HepG2 (cell line): ENCODE measurements around the gene DUS3L. TPM values are rescaled to one million over a fixed set of nuclear protein-coding genes. Genes with fewer than 3 reads are reported as not detected.
A peak's percentile ranks its signal among the peaks of the same experiment; 100 is the strongest.

Experiments
- ARNT ChIP-seq: fragments of 450-650 bp; IDR thresholded peaks from 2 replicates; pipeline ENCODE4 v1.6.1; 2017
- CENPT ChIP-seq: sonication (generic); formaldehyde crosslinking; IDR thresholded peaks from 2 replicates; pipeline ENCODE4 v1.8.0; 2022; ENCODE audit warnings: low read depth, mild to moderate bottlenecking, moderate library complexity, missing genetic modification reagents
- CHD2 ChIP-seq: IDR thresholded peaks from 2 replicates; pipeline ENCODE4 v1.6.1; 2011; ENCODE audit warnings: low read depth, low read length, improper control_type of control experiment
- FOSL1 ChIP-seq: sonication (generic); formaldehyde crosslinking; IDR thresholded peaks from 2 replicates; pipeline ENCODE4 v1.9.0; 2021; ENCODE audit warnings: missing genetic modification reagents, borderline replicate concordance
- HDAC2 ChIP-seq: sonication (generic); formaldehyde crosslinking; IDR thresholded peaks from 2 replicates; pipeline ENCODE4 v1.4.0; 2020; ENCODE audit warnings: missing genetic modification reagents
- MTF2 ChIP-seq: sonication (generic); formaldehyde crosslinking; IDR thresholded peaks from 2 replicates; pipeline ENCODE4 v1.5.0; 2020; ENCODE audit warnings: missing genetic modification reagents, borderline replicate concordance
- MYC ChIP-seq: sonication (generic); formaldehyde crosslinking; IDR thresholded peaks from 2 replicates; pipeline ENCODE4 v1.9.0; 2021; ENCODE audit warnings: missing genetic modification reagents, borderline replicate concordance
- NR2F2 ChIP-seq: IDR thresholded peaks from 2 replicates; pipeline ENCODE4 v1.6.1; 2012; ENCODE audit warnings: low read depth, inconsistent platforms, borderline replicate concordance
- PAF1 ChIP-seq: IDR thresholded peaks from 2 replicates; pipeline ENCODE4 v1.6.1; 2016; ENCODE audit warnings: missing genetic modification reagents, missing compliant biosample characterization
- POGZ ChIP-seq: sonication (generic); formaldehyde crosslinking; IDR thresholded peaks from 2 replicates; pipeline ENCODE4 v1.4.0; 2020; ENCODE audit warnings: mild to moderate bottlenecking, missing genetic modification reagents
- PRMT3 ChIP-seq: sonication (generic); formaldehyde crosslinking; IDR thresholded peaks from 2 replicates; pipeline ENCODE4 v1.8.1; 2022; ENCODE audit warnings: low read depth, mild to moderate bottlenecking, moderate library complexity, missing genetic modification reagents, borderline replicate concordance
- PTBP1 ChIP-seq: fragments of 200-400 bp; formaldehyde crosslinking; IDR thresholded peaks from 2 replicates; pipeline ENCODE4 v1.6.1; 2018; ENCODE audit warnings: low read length, low read depth; ENCODE audit not compliant: poor library complexity, severe bottlenecking
- SRSF4 ChIP-seq: fragments of 200-400 bp; formaldehyde crosslinking; IDR thresholded peaks from one replicate; pipeline ENCODE4 v1.6.1; 2018; ENCODE audit warnings: mild to moderate bottlenecking, low read depth, low read length, moderate library complexity; ENCODE audit not compliant: poor library complexity, severe bottlenecking
- TSC22D2 ChIP-seq: sonication (generic); formaldehyde crosslinking; IDR thresholded peaks from 2 replicates; pipeline ENCODE4 v1.5.1; 2020; ENCODE audit warnings: missing genetic modification reagents, mild to moderate bottlenecking, borderline replicate concordance
- ZNF101 ChIP-seq: sonication (generic); formaldehyde crosslinking; IDR thresholded peaks from 2 replicates; pipeline ENCODE4 v1.4.0; 2020; ENCODE audit warnings: mild to moderate bottlenecking, low read depth, missing genetic modification reagents, borderline replicate concordance
- ZNF530 ChIP-seq: sonication (generic); formaldehyde crosslinking; IDR thresholded peaks from 2 replicates; pipeline ENCODE4 v1.5.0; 2020; ENCODE audit warnings: low read depth, mild to moderate bottlenecking, missing genetic modification reagents
- ZNF607 ChIP-seq: sonication (generic); formaldehyde crosslinking; IDR thresholded peaks from 2 replicates; pipeline ENCODE4 v1.5.1; 2020; ENCODE audit warnings: missing genetic modification reagents, mild to moderate bottlenecking, borderline replicate concordance
- ZNF7 ChIP-seq: IDR thresholded peaks from 2 replicates; pipeline ENCODE4 v1.6.1; 2016; ENCODE audit warnings: missing biosample characterization, missing genetic modification reagents
- ZSCAN21 ChIP-seq: sonication (generic); formaldehyde crosslinking; IDR thresholded peaks from 2 replicates; pipeline ENCODE4 v1.8.0; 2022; ENCODE audit warnings: mild to moderate bottlenecking, missing genetic modification reagents, moderate library complexity, borderline replicate concordance
- ZZZ3 ChIP-seq: sonication (generic); formaldehyde crosslinking; IDR thresholded peaks from 2 replicates; pipeline ENCODE4 v1.4.0; 2020; ENCODE audit warnings: missing genetic modification reagents, mild to moderate bottlenecking, borderline replicate concordance
- polyA plus RNA-seq, 8 experiments: library from polyadenylated mRNA; depleted of rRNA in 3 of 8; stranded (reverse) in 7 of 8; unstranded in 1 of 8; fragments of >200 nt; fragmentation: Illumina TruSeq in 4 of 8; extraction: Trizol in 4 of 8; gene quantifications; 2 replicates each; pipeline versions ENCODE4 v1.2.1 to v1.2.3, GENCODE V29; 2011 to 2016; ENCODE audit warnings: low read depth in 4 of 8, missing spikeins in 1 of 8, mixed read lengths in 1 of 8; ENCODE audit not compliant: insufficient read depth in 1 of 8
- total RNA-seq, 5 experiments: library from RNA; depleted of rRNA; stranded (reverse); fragments of >200 nt; fragmentation: Illumina TruSeq; extraction: Trizol; gene quantifications; 2 replicates each; pipeline ENCODE4 v1.2.3, GENCODE V29; 2016; ENCODE audit warnings: low read depth in 1 of 5
- TF ChIP-seq, protein P1 (sequence below): sonication (generic); formaldehyde crosslinking; IDR thresholded peaks from 2 replicates; pipeline ENCODE4 v1.9.0; 2021; ENCODE audit warnings: missing genetic modification reagents, borderline replicate concordance

The DUS3L gene
- total and polyA plus RNA-seq, 2 of the 13 experiments (the other 11 are each of a cell fraction or from before 2014, with no cell fraction given), result 13.3 to 25.1 TPM

DNA sequence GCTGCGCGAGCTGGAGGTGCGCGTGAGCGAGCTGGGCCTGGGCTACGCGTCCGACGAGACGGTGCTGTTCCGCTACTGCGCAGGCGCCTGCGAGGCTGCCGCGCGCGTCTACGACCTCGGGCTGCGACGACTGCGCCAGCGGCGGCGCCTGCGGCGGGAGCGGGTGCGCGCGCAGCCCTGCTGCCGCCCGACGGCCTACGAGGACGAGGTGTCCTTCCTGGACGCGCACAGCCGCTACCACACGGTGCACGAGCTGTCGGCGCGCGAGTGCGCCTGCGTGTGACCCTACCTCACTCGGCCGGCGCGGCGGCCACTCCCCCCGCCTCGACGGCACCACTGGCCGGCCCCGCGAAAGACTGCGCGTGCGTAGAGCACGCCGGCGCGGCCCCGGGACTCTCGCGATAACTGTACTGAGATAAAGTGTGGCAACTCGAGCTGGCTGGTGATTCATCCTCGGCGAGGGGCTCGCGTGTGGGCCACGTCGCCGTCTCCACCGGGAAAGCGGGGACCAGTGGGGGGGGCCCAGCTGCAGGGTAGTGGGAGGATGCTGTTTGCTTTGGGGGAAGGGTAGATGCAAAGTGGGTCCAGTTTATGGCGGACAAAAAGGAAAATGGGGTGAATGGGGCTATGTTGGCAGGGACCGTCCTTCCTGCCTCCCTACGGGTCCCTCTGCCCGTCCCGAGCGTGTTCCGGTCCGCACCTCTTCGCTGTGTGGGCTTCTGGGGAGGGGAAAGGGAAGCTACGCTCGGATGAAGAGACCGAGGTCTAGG lies 37.1 kb upstream of the DUS3L start (continued):
- peak; percentile 80 for TF ChIP-seq HDAC2
- TF ChIP-seq, protein P1, sequence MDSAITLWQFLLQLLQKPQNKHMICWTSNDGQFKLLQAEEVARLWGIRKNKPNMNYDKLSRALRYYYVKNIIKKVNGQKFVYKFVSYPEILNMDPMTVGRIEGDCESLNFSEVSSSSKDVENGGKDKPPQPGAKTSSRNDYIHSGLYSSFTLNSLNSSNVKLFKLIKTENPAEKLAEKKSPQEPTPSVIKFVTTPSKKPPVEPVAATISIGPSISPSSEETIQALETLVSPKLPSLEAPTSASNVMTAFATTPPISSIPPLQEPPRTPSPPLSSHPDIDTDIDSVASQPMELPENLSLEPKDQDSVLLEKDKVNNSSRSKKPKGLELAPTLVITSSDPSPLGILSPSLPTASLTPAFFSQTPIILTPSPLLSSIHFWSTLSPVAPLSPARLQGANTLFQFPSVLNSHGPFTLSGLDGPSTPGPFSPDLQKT, result no peak
- peak; percentile 66 for TF ChIP-seq PAF1
- peak; percentile 89 for TF ChIP-seq POGZ (CRISPR knock-in tag)
- TF ChIP-seq ZNF607 (CRISPR knock-in tag), result peak; percentile 97
- TF ChIP-seq PRMT3 (CRISPR knock-in tag), result peak; percentile 90
- peak; percentile 100 for TF ChIP-seq CHD2
- TF ChIP-seq CENPT (CRISPR knock-in tag), result no peak; the same call in 1 of the 2 replicates
- no peak for TF ChIP-seq ARNT
- TF ChIP-seq ZNF101 (CRISPR knock-in tag), result no peak
- TF ChIP-seq MTF2 (CRISPR knock-in tag), result no peak
- peak; percentile 76 for TF ChIP-seq FOSL1
- TF ChIP-seq ZZZ3 (CRISPR knock-in tag), result peak; percentile 52; the same call in 1 of the 2 replicates
- TF ChIP-seq PTBP1, result peak; percentile 85
- TF ChIP-seq ZNF530, result no peak
- peak; percentile 92 for TF ChIP-seq TSC22D2 (CRISPR knock-in tag)
- peak; percentile 60 for TF ChIP-seq SRSF4
- peak; percentile 75; the same call in 1 of the 2 replicates for TF ChIP-seq NR2F2
- TF ChIP-seq ZNF7 (CRISPR knock-in tag), result 0 out of 2 replicates have a peak, but pooled peaks have one; percentile 9
- peak; percentile 97 for TF ChIP-seq ZSCAN21 (CRISPR knock-in tag)
- peak; percentile 52; the same call in 1 of the 2 replicates for TF ChIP-seq MYC (CRISPR knock-in tag)
